ENCODE data around the gene VMAC. TPM values are rescaled to one million over a fixed set of nuclear protein-coding genes. Genes with fewer than 3 reads are reported as not detected.

Gene VMAC
- total RNA-seq, 2 donors from 2014 or later = 23.6 to 29.0 TPM

GRCh38 chr19:5889288-5889971, 15.2 kb upstream of the VMAC start:
- WGBS = 63% methylated on average over 17 of the region's 17 CpGs
- intact Hi-C loops (cut with DNase I) = no loop called here

GRCh38 chr19:5890099-5890498, 14.6 kb upstream of the VMAC start:
- TF ChIP-seq POLR2A (IDR thresholded peaks at IDR 0.05) = no peak
- TF ChIP-seq POLR2AphosphoS5 (IDR thresholded peaks at IDR 0.05) = no peak
- no peak for TF ChIP-seq CTCF (IDR thresholded peaks at IDR 0.05)
- intact Hi-C loops (cut with DNase I) = no loop called here
- no peak overlapping the region for H3K4me3 ChIP-seq
- 35% methylated on average over 10 of the region's 10 CpGs for WGBS
- no peaks in the 10 kb centered on the region for H3K36me3 ChIP-seq
- no peak for DNase-seq (ENCODE audit: low spot score)
- H3K4me1 ChIP-seq (replicated peaks) = no peaks in the 10 kb centered on the region
- no peaks in the 10 kb centered on the region for H3K27me3 ChIP-seq (replicated peaks; ENCODE audit: insufficient read depth)
- H3K9me3 ChIP-seq = no peaks in the 10 kb centered on the region
- no peak overlapping the region for H3K27ac ChIP-seq

More at GRCh38 chr19:5889288-5889971, 15.2 kb upstream of the VMAC start:
- TF ChIP-seq POLR2AphosphoS5 (IDR thresholded peaks at IDR 0.05) (no peak), POLR2A (IDR thresholded peaks at IDR 0.05) (no peak), CTCF (IDR thresholded peaks at IDR 0.05) (no peak)
- H3K27ac ChIP-seq = no peak overlapping the region
- DNase-seq (ENCODE audit: low spot score) = no peak
- H3K27me3 ChIP-seq (replicated peaks; ENCODE audit: insufficient read depth) = no peaks in the 10 kb centered on the region
- H3K4me3 ChIP-seq = no peak overlapping the region
- H3K9me3 ChIP-seq = no peaks in the 10 kb centered on the region
- H3K4me1 ChIP-seq (replicated peaks) = no peaks in the 10 kb centered on the region
- H3K36me3 ChIP-seq = no peaks in the 10 kb centered on the region

GRCh38 chr19:5891572-5891937, 13.1 kb upstream of the VMAC start:
- 62% methylated on average over 4 of the region's 4 CpGs for WGBS

GRCh38 chr19:5891938-5892771, 12.5 kb upstream of the VMAC start:
- H3K36me3 ChIP-seq = no peaks in the 10 kb centered on the region
- no peak overlapping the region for H3K27ac ChIP-seq
- intact Hi-C loops (cut with DNase I) = loop anchor here (1.0 to 2.0 kb wide), 2 partner anchors 63 to 88 kb away; no protein-coding TSS in a partner anchor
- 7% methylated on average over 48 of the region's 48 CpGs for WGBS
- no peaks in the 10 kb centered on the region for H3K9me3 ChIP-seq
- DNase-seq (ENCODE audit: low spot score) = no peak
- no peak for TF ChIP-seq POLR2A (IDR thresholded peaks at IDR 0.05)
- TF ChIP-seq CTCF (IDR thresholded peaks at IDR 0.05) = peak in 3 of 4 experiments; percentile 61 to 77 (median 74)
- peak; percentile 14 for TF ChIP-seq POLR2AphosphoS5 (IDR thresholded peaks at IDR 0.05)
- no peak overlapping the region for H3K4me3 ChIP-seq
- no peaks in the 10 kb centered on the region for H3K4me1 ChIP-seq (replicated peaks)
- no peaks in the 10 kb centered on the region for H3K27me3 ChIP-seq (replicated peaks; ENCODE audit: insufficient read depth)

More at GRCh38 chr19:5891572-5891937, 13.1 kb upstream of the VMAC start:
- Histone ChIP-seq H3K27me3 (replicated peaks; ENCODE audit: insufficient read depth) (no peaks in the 10 kb centered on the region), H3K4me3 (no peak overlapping the region), H3K4me1 (replicated peaks) (no peaks in the 10 kb centered on the region), H3K36me3 (no peaks in the 10 kb centered on the region), H3K9me3 (no peaks in the 10 kb centered on the region), H3K27ac (no peak overlapping the region)
- intact Hi-C loops (cut with DNase I) = no loop called here
- DNase-seq (ENCODE audit: low spot score) = no peak
- TF ChIP-seq POLR2A (IDR thresholded peaks at IDR 0.05) = no peak
- TF ChIP-seq POLR2AphosphoS5 (IDR thresholded peaks at IDR 0.05) = no peak
- TF ChIP-seq CTCF (IDR thresholded peaks at IDR 0.05) = no peak
